RPMI7951 (cell line): Measurements from ENCODE around the gene ALG2. TPM values are rescaled to one million over a fixed set of nuclear protein-coding genes. Genes with fewer than 3 reads are reported as not detected.
A peak's percentile ranks its signal among the peaks of the same experiment; 100 is the strongest.

Source experiments
- DNase-seq: peaks from one replicate; pipeline ENCODE4 v3.0.0-alpha.2; 2012; ENCODE audit warnings: low read depth
- total RNA-seq: library from RNA; depleted of rRNA; stranded (reverse); fragments of >200 nt; shearing (Covaris generic); gene quantifications from 2 replicates; pipeline ENCODE4 v1.2.3, GENCODE V29; 2014; rRNA removed

Gene ALG2
- 49.4 and 55.6 TPM in 2 replicates for total RNA-seq

GRCh38 chr9:99221621-99222415 lies at the start of gene ALG2, which contains the start of gene SEC61B:
Gene ALG2 (minus strand): TSS chr9:99221942. CDS start chr9:99221894, 48 bp downstream.
Gene SEC61B (plus strand): TSS chr9:99222282. CDS start chr9:99222364, 82 bp downstream.
- DNase-seq, result peak; percentile 93

- DNase-seq, result no peak
Measured at GRCh38 chr9:99270491-99270890, 48.7 kb upstream of the ALG2 start.

- peak; percentile 8 for DNase-seq
Measured at GRCh38 chr9:99269416-99269815, 47.7 kb upstream of the ALG2 start.

- peak; percentile 66 for DNase-seq
Measured at GRCh38 chr9:99266255-99267023, 44.7 kb upstream of the ALG2 start.

- no peak for DNase-seq
Measured at GRCh38 chr9:99265691-99266090, 43.9 kb upstream of the ALG2 start.

- DNase-seq, result peak; percentile 27
Measured at GRCh38 chr9:99264070-99264680, 42.4 kb upstream of the ALG2 start.

- DNase-seq, result no peak
Measured at GRCh38 chr9:99262949-99263418, 41.2 kb upstream of the ALG2 start.

- no peak for DNase-seq
Measured at GRCh38 chr9:99261923-99262322, 40.2 kb upstream of the ALG2 start.

GRCh38 chr9:99259231-99259918 lies 37.6 kb upstream of the ALG2 start:
- no peak for DNase-seq

- no peak for DNase-seq
Measured at GRCh38 chr9:99257723-99258389, 36.1 kb upstream of the ALG2 start.

GRCh38 chr9:99255651-99256050 lies 33.9 kb upstream of the ALG2 start:
- peak; percentile 14 for DNase-seq

GRCh38 chr9:99253772-99254431 lies 32.2 kb upstream of the ALG2 start:
- DNase-seq, result peak; percentile 99

GRCh38 chr9:99253134-99253533 lies 31.4 kb upstream of the ALG2 start:
- no peak for DNase-seq

- DNase-seq, result no peak
Measured at GRCh38 chr9:99251157-99251556, 29.4 kb upstream of the ALG2 start.

- no peak for DNase-seq
Measured at GRCh38 chr9:99249619-99250018, 27.9 kb upstream of the ALG2 start.

GRCh38 chr9:99244344-99245260 lies 22.9 kb upstream of the ALG2 start:
- DNase-seq, result no peak

GRCh38 chr9:99241106-99241505 lies 19.4 kb upstream of the ALG2 start:
- DNase-seq, result no peak

- DNase-seq, result peak; percentile 71
Measured at GRCh38 chr9:99239341-99240060, 17.8 kb upstream of the ALG2 start.

GRCh38 chr9:99238331-99238730 lies 16.6 kb upstream of the ALG2 start:
- DNase-seq, result no peak
